EH (cell line): ENCODE results near the gene NGRN.
A peak's percentile ranks its signal among the peaks of the same experiment; 100 is the strongest.

ENCODE experiments used
- DNase-seq: peaks from one replicate; pipeline ENCODE4 v3.0.0-alpha.2; 2015; ENCODE audit warnings: low read depth

The NGRN gene, protein sequence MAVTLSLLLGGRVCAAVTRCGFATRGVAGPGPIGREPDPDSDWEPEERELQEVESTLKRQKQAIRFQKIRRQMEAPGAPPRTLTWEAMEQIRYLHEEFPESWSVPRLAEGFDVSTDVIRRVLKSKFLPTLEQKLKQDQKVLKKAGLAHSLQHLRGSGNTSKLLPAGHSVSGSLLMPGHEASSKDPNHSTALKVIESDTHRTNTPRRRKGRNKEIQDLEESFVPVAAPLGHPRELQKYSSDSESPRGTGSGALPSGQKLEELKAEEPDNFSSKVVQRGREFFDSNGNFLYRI

GRCh38 chr15:90265271-90266060, at the start of gene NGRN:
TSS of gene NGRN (plus strand) at chr15:90265672. CDS start at chr15:90265713, 41 bp downstream.
- peak; percentile 91 for DNase-seq

GRCh38 chr15:90217671-90218394, 47.6 kb upstream of the NGRN start:
- no peak for DNase-seq

GRCh38 chr15:90219421-90220141, 45.9 kb upstream of the NGRN start:
- DNase-seq, result peak; percentile 41

DNA sequence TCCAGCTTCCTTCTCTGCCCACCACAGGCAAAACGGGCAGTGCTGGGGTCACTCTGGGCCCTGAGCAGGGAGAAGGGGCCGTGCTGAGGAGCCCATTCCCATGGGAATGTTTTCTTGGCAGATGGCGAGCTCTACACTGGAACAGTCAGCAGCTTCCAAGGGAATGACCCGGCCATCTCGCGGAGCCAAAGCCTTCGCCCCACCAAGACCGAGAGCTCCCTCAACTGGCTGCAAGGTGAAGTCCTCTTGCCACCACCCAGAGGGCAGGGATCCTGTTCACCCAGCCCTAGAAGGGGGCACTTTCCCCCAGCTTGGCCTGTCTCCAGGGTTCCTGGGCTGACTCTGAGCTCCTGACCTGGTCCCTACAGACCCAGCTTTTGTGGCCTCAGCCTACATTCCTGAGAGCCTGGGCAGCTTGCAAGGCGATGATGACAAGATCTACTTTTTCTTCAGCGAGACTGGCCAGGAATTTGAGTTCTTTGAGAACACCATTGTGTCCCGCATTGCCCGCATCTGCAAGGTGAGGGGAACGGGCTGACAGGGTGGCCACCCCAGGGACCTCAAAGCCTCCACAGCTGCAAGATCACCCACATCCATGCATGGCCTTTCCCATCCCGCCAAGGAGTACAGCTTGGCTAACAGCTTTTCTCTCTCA, 44.1 kb upstream of the NGRN start:
- peak; percentile 85 for DNase-seq

- no peak for DNase-seq
Observed at GRCh38 chr15:90222547-90222946, 42.9 kb upstream of the NGRN start.

GRCh38 chr15:90223441-90224165, 41.9 kb upstream of the NGRN start:
- no peak for DNase-seq

DNA sequence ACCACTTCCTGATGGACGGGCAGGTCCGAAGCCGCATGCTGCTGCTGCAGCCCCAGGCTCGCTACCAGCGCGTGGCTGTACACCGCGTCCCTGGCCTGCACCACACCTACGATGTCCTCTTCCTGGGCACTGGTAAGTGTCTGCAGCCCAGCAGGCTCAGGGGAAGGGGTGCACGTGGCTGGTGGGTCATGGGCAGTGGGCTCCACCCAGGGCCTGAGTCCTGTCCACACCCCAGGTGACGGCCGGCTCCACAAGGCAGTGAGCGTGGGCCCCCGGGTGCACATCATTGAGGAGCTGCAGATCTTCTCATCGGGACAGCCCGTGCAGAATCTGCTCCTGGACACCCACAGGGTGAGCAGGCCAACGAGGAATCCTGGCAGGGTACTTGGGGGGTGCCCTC, 40.4 kb upstream of the NGRN start:
- no peak for DNase-seq

GRCh38 chr15:90225504-90226234, 39.8 kb upstream of the NGRN start:
- DNase-seq, result no peak

DNA sequence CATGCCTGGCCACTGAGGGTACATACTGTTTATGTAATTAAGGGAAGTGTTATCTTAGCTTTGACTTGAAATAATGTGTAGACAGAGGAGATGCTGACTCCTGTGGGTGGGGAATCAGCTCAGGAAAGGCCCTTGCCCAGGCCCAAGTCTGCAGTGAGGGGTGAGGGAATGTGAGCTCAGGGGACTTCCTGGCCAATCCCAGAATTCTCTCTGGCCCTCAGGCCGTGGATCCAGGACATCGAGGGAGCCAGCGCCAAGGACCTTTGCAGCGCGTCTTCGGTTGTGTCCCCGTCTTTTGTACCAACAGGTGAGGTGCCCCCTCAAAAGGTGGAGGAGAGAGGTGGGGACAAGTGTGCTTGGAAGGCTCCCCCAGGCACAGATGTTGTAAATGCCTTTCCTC, 38.1 kb upstream of the NGRN start:
- DNase-seq, result no peak

GRCh38 chr15:90227816-90228772, 37.4 kb upstream of the NGRN start:
- no peak for DNase-seq

- no peak for DNase-seq
Observed at GRCh38 chr15:90228960-90229359, 36.5 kb upstream of the NGRN start.

- DNase-seq, result no peak
Observed at GRCh38 chr15:90230071-90230494, 35.4 kb upstream of the NGRN start.

GRCh38 chr15:90230610-90231009, 34.9 kb upstream of the NGRN start:
- DNase-seq, result no peak

GRCh38 chr15:90231028-90232017, 34.1 kb upstream of the NGRN start:
- no peak for DNase-seq

DNA sequence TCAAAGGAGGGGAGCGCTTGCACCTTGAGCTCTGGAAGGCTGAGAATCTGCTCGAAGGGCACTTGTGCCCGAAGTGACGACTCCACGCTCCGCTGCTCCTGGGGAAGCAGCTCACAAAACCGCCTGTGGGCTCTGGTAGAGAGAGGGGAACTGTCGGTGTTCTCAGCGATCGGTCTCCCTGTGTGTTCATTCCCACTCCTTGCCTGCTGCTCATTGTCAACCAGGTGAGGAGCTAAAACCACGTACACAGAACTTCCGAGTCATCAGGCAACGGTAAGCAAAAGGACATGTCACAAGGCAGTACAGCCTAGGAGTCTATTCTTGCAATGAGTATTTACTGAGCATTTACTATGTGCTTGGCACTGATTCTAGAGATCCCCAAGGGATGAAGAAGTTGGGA, 33.3 kb upstream of the NGRN start:
- no peak for DNase-seq

DNA sequence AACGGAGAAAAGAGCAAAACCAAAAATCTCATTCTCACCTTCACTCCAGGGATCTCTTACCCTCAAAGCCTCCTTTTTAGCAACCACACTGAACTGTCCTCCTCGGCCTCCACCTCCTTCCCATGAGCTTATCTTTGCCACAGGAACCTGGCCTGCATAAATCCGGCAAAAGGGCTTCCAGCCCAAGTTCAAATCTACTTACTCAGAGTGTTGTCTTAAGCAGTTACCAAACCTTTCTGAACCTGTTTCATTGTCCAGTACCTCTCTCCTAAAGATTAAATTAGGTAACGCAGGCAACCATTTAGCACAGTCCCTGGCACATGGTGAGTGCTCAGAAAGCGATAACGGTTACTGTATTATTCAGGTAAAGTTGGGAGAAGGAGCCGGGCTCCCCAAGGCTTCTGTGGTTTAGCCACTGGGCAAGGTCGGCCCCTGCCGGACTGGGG, 32.5 kb upstream of the NGRN start:
- DNase-seq, result no peak

DNA sequence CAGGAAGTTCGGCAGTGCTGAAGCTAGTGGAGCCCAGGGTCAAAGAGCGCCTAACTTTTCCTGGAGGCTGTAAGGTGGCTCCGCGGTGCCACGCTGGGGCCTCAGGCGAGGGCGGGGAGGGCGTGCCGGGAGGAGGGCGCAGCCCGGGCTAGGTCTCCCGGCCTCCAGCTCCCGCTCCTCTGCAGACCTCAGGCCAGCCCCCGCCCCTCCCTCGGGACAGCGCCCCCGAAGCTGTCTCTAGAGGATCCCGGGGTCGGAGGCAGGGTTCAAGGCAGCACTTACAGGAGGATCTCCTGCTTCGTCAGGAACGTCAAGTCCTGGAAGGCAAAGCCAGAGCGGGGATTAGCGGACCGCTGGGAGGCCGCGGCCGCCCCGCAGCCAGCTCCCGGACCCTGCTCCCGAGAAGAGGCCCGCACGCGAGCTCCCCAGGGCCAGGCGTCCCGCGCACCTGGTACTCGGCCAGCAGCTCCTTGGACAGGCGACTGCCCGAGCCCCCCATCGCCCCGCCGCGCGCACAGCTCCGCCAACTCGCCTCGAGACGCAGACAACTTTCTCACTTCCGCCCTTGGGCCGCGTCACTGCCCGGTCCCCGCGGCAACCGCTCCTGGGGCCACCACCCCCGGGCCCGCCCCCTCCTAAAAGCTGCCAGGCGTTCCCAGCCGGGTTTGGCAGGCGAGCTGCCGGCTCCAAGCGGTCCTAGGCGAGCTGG, 31.9 kb upstream of the NGRN start, which contains the start of gene CIB1:
CIB1 (minus strand) TSS at position 555 of the 709 bp plus-strand sequence; CDS start at position 499, 56 bp downstream.
- peak; percentile 97 for DNase-seq
